Liver (tissue), 3 donors: ENCODE measurements around the gene SLC24A4.

Experiments
- EGR1 ChIP-seq, 2 donors: IDR thresholded peaks; 2 replicates each; pipeline ENCODE4 v1.6.1; 2016 to 2018; ENCODE audit warnings: antibody characterized with exemption in 2 of 2, low read depth in 2 of 2
- GABPA ChIP-seq, 2 donors: IDR thresholded peaks in 1 of 2; conservative IDR thresholded peaks in 1 of 2; 2 replicates each; pipeline ENCODE4 v1.6.1; 2016; ENCODE audit warnings: antibody characterized with exemption in 2 of 2, mild to moderate bottlenecking in 1 of 2, moderate library complexity in 1 of 2
- JUND ChIP-seq, 2 donors: IDR thresholded peaks; 2 replicates each; pipeline ENCODE4 v1.6.1; 2016; ENCODE audit warnings: antibody characterized with exemption in 2 of 2
- RAD21 ChIP-seq, 2 donors: IDR thresholded peaks; 2 replicates each; pipeline ENCODE4 v1.6.1; 2016; ENCODE audit warnings: antibody characterized with exemption in 2 of 2, mild to moderate bottlenecking in 2 of 2
- SP1 ChIP-seq: IDR thresholded peaks from 2 replicates; pipeline ENCODE4 v1.6.1; 2018; ENCODE audit warnings: antibody characterized with exemption, mild to moderate bottlenecking
- TAF1 ChIP-seq: conservative IDR thresholded peaks from 2 replicates; pipeline ENCODE4 v1.6.1; 2016; ENCODE audit warnings: antibody characterized with exemption, mild to moderate bottlenecking
- YY1 ChIP-seq: IDR thresholded peaks from 2 replicates; pipeline ENCODE4 v1.6.1; 2016; ENCODE audit warnings: antibody characterized with exemption, mild to moderate bottlenecking
- TF ChIP-seq, protein P1 (sequence below): fragments of 150-350 bp; IDR thresholded peaks from 2 replicates; pipeline ENCODE4 v1.5.1; 2017; ENCODE audit warnings: improper control_type of control experiment, low read depth, low read length; ENCODE audit not compliant: missing input control
- TF ChIP-seq, protein P2 (sequence below): IDR thresholded peaks from 2 replicates; pipeline ENCODE4 v1.6.1; 2016; ENCODE audit warnings: antibody characterized with exemption
- TF ChIP-seq, protein P3 (sequence below): IDR thresholded peaks from 2 replicates; pipeline ENCODE4 v1.6.1; 2016; ENCODE audit warnings: antibody characterized with exemption
- TF ChIP-seq, protein P4 (sequence below): IDR thresholded peaks from 2 replicates; pipeline ENCODE4 v1.6.1; 2016; ENCODE audit warnings: antibody characterized with exemption, mild to moderate bottlenecking
- donor health status: healthy.
- donor health status: healthy.

DNA sequence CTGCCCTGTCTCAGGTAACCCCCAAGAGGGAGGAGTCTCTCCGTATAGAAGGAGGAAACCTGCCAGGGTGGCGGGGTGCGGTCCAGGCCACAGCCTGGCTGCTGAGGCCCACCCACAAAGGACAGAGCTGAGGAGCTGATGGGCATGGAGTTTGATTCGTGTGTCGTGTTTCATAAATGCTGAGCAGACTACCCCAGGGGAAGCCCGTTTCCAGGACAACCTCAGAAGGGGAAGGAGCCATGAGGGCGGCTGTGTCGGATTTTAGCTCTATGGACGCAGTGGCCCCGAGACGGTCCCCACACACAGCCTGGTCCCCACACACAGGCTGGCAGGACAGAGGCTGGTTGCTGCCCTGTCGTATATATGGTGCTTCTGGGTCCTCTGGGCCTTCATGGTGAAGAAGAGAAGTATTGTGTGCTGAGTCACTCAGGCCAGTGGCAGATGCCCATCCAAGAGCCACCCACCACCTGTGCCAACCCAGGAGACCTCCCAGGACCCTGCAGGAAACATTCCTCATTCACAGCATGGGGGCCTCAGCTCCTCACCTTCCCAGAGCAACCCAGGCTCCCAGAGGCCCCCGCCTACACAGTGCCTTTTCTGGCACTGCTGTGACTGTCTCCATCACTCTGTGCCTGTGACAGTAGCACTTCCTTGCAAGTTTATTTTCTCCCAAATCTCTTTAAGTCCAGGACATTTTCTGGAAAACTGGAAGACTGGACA lies 127.5 kb downstream of the SLC24A4 start:
- TF ChIP-seq, protein P1, sequence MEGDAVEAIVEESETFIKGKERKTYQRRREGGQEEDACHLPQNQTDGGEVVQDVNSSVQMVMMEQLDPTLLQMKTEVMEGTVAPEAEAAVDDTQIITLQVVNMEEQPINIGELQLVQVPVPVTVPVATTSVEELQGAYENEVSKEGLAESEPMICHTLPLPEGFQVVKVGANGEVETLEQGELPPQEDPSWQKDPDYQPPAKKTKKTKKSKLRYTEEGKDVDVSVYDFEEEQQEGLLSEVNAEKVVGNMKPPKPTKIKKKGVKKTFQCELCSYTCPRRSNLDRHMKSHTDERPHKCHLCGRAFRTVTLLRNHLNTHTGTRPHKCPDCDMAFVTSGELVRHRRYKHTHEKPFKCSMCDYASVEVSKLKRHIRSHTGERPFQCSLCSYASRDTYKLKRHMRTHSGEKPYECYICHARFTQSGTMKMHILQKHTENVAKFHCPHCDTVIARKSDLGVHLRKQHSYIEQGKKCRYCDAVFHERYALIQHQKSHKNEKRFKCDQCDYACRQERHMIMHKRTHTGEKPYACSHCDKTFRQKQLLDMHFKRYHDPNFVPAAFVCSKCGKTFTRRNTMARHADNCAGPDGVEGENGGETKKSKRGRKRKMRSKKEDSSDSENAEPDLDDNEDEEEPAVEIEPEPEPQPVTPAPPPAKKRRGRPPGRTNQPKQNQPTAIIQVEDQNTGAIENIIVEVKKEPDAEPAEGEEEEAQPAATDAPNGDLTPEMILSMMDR, result no peak
- TF ChIP-seq YY1 (no peak), EGR1 (IDR thresholded peaks at IDR 0.05; ENCODE audit: low read depth in 2 of 2) (no peak), JUND (IDR thresholded peaks at IDR 0.05) (no peak), TAF1 (no peak), GABPA (IDR thresholded peaks at IDR 0.05 in 1 of 2, conservative IDR thresholded peaks at IDR 0.05 in 1 of 2) (no peak), RAD21 (IDR thresholded peaks at IDR 0.05) (no peak), SP1 (no peak)
- TF ChIP-seq, protein P2, sequence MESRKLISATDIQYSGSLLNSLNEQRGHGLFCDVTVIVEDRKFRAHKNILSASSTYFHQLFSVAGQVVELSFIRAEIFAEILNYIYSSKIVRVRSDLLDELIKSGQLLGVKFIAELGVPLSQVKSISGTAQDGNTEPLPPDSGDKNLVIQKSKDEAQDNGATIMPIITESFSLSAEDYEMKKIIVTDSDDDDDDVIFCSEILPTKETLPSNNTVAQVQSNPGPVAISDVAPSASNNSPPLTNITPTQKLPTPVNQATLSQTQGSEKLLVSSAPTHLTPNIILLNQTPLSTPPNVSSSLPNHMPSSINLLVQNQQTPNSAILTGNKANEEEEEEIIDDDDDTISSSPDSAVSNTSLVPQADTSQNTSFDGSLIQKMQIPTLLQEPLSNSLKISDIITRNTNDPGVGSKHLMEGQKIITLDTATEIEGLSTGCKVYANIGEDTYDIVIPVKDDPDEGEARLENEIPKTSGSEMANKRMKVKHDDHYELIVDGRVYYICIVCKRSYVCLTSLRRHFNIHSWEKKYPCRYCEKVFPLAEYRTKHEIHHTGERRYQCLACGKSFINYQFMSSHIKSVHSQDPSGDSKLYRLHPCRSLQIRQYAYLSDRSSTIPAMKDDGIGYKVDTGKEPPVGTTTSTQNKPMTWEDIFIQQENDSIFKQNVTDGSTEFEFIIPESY, result no peak
- TF ChIP-seq, protein P3, sequence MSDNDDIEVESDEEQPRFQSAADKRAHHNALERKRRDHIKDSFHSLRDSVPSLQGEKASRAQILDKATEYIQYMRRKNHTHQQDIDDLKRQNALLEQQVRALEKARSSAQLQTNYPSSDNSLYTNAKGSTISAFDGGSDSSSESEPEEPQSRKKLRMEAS, result no peak
- TF ChIP-seq, protein P4, sequence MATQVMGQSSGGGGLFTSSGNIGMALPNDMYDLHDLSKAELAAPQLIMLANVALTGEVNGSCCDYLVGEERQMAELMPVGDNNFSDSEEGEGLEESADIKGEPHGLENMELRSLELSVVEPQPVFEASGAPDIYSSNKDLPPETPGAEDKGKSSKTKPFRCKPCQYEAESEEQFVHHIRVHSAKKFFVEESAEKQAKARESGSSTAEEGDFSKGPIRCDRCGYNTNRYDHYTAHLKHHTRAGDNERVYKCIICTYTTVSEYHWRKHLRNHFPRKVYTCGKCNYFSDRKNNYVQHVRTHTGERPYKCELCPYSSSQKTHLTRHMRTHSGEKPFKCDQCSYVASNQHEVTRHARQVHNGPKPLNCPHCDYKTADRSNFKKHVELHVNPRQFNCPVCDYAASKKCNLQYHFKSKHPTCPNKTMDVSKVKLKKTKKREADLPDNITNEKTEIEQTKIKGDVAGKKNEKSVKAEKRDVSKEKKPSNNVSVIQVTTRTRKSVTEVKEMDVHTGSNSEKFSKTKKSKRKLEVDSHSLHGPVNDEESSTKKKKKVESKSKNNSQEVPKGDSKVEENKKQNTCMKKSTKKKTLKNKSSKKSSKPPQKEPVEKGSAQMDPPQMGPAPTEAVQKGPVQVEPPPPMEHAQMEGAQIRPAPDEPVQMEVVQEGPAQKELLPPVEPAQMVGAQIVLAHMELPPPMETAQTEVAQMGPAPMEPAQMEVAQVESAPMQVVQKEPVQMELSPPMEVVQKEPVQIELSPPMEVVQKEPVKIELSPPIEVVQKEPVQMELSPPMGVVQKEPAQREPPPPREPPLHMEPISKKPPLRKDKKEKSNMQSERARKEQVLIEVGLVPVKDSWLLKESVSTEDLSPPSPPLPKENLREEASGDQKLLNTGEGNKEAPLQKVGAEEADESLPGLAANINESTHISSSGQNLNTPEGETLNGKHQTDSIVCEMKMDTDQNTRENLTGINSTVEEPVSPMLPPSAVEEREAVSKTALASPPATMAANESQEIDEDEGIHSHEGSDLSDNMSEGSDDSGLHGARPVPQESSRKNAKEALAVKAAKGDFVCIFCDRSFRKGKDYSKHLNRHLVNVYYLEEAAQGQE, result no peak
